NCI-H2029 (cell line): ENCODE measurements around the gene MTA1.

Source experiments
- DNase-seq: peaks from one replicate; lab custom pipeline; 2025; lab: John Stamatoyannopoulos, UW

MTA1 gene

GRCh38 chr14:105445901-105446845, 26.5 kb downstream of the MTA1 start:
- no peak for DNase-seq

- DNase-seq, result no peak
These were observed 27.3 kb downstream of the MTA1 start for GRCh38 chr14:105446971-105447370.

- DNase-seq, result no peak
These were observed 28.3 kb downstream of the MTA1 start for GRCh38 chr14:105447651-105448640.

- no peak for DNase-seq
These were observed 29.1 kb downstream of the MTA1 start for GRCh38 chr14:105448706-105449111.

GRCh38 chr14:105449276-105450122, 29.9 kb downstream of the MTA1 start:
- DNase-seq, result no peak

GRCh38 chr14:105450123-105450505, 30.5 kb downstream of the MTA1 start:
- DNase-seq, result no peak

- DNase-seq, result no peak
These were observed 31.5 kb downstream of the MTA1 start for GRCh38 chr14:105450864-105451720.

- DNase-seq, result no peak
These were observed 33.3 kb downstream of the MTA1 start for GRCh38 chr14:105452963-105453362.

- no peak for DNase-seq
These were observed 34.2 kb downstream of the MTA1 start for GRCh38 chr14:105453847-105454246.

- no peak for DNase-seq
These were observed 35.5 kb downstream of the MTA1 start for GRCh38 chr14:105455086-105455640.

- DNase-seq, result no peak
These were observed 36.4 kb downstream of the MTA1 start for GRCh38 chr14:105455766-105456660.

- DNase-seq, result no peak
These were observed 37.4 kb downstream of the MTA1 start for GRCh38 chr14:105456736-105457617.

- DNase-seq, result no peak
These were observed 38.4 kb downstream of the MTA1 start for GRCh38 chr14:105458010-105458409.

- no peak for DNase-seq
These were observed 38.9 kb downstream of the MTA1 start for GRCh38 chr14:105458571-105458970.

- DNase-seq, result no peak
These were observed 40.5 kb downstream of the MTA1 start for GRCh38 chr14:105460116-105460515.

GRCh38 chr14:105460616-105461015, 41.0 kb downstream of the MTA1 start:
- no peak for DNase-seq

- DNase-seq, result no peak
These were observed 42.3 kb downstream of the MTA1 start for GRCh38 chr14:105461903-105462302.

- no peak for DNase-seq
These were observed 44.9 kb downstream of the MTA1 start for GRCh38 chr14:105464501-105464900.
